GM19035 (cell line): ENCODE measurements around the gene CCDC146.
"Not testable (repeated sequence)": the region's sequence is repeated elsewhere in the genome, so short reads cannot be mapped to it uniquely, and the experiment has no call there.

Experiments
- ATAC-seq: cut with Tn5 transposase; IDR thresholded peaks from one replicate; pipeline ENCODE4 v1.9.1; 2021; ENCODE audit not compliant: unreplicated experiment

The CCDC146 gene

GRCh38 chr7:77121860-77122681 is at the start of gene CCDC146:
Gene CCDC146 (plus strand): TSS chr7:77122615. CDS start chr7:77167669, 45,054 bp downstream.
- ATAC-seq, result peak; percentile 98

- not testable (repeated sequence) for ATAC-seq
Measured at GRCh38 chr7:77074786-77075396, 47.5 kb upstream of the CCDC146 start.

- not testable (repeated sequence) for ATAC-seq
Measured at GRCh38 chr7:77077060-77077459, 45.4 kb upstream of the CCDC146 start.

GRCh38 chr7:77079112-77079511 is 43.3 kb upstream of the CCDC146 start:
- not testable (repeated sequence) for ATAC-seq

GRCh38 chr7:77079624-77080023 is 42.8 kb upstream of the CCDC146 start:
- ATAC-seq, result not testable (repeated sequence)

- not testable (repeated sequence) for ATAC-seq
Measured at GRCh38 chr7:77080236-77080635, 42.2 kb upstream of the CCDC146 start.

GRCh38 chr7:77082192-77082591 is 40.2 kb upstream of the CCDC146 start:
- ATAC-seq, result not testable (repeated sequence)

GRCh38 chr7:77092301-77092700 is 30.1 kb upstream of the CCDC146 start:
- not testable (repeated sequence) for ATAC-seq

- not testable (repeated sequence) for ATAC-seq
Measured at GRCh38 chr7:77100501-77100900, 21.9 kb upstream of the CCDC146 start.

GRCh38 chr7:77101187-77101586 is 21.2 kb upstream of the CCDC146 start:
- not testable (repeated sequence) for ATAC-seq

GRCh38 chr7:77102671-77103070 is 19.7 kb upstream of the CCDC146 start:
- ATAC-seq, result not testable (repeated sequence)

- ATAC-seq, result not testable (repeated sequence)
Measured at GRCh38 chr7:77105904-77106303, 16.5 kb upstream of the CCDC146 start.

- not testable (repeated sequence) for ATAC-seq
Measured at GRCh38 chr7:77107659-77108058, 14.8 kb upstream of the CCDC146 start.

- not testable (repeated sequence) for ATAC-seq
Measured at GRCh38 chr7:77108362-77108761, 14.1 kb upstream of the CCDC146 start.

GRCh38 chr7:77112719-77113306 is 9.6 kb upstream of the CCDC146 start:
- ATAC-seq, result not testable (repeated sequence)

GRCh38 chr7:77125486-77125885 is 3.1 kb downstream of the CCDC146 start:
- not testable (repeated sequence) for ATAC-seq

- not testable (repeated sequence) for ATAC-seq
Measured at GRCh38 chr7:77127009-77127408, 4.6 kb downstream of the CCDC146 start.

GRCh38 chr7:77128582-77129410 is 6.4 kb downstream of the CCDC146 start:
- peak; percentile 76 for ATAC-seq

- ATAC-seq, result not testable (repeated sequence)
Measured at GRCh38 chr7:77131781-77132180, 9.4 kb downstream of the CCDC146 start.

- not testable (repeated sequence) for ATAC-seq
Measured at GRCh38 chr7:77138668-77139067, 16.3 kb downstream of the CCDC146 start.

GRCh38 chr7:77140291-77140690 is 17.9 kb downstream of the CCDC146 start:
- not testable (repeated sequence) for ATAC-seq
